GM20000 (cell line): ENCODE measurements around the gene CMC1.
"Not testable (repeated sequence)": the region's sequence is repeated elsewhere in the genome, so short reads cannot be mapped to it uniquely, and the experiment has no call there.

Experiments
- DNase-seq: peaks from one replicate; pipeline ENCODE4 v3.0.0; 2012; ENCODE audit warnings: low spot score
- CTCF ChIP-seq: IDR thresholded peaks from 2 replicates; pipeline ENCODE4 v1.5.1; 2012; ENCODE audit warnings: mild to moderate bottlenecking, control low read depth; ENCODE audit errors: extremely low read depth, missing control alignments

CMC1 gene

GRCh38 chr3:28268989-28269388 lies 27.6 kb downstream of the CMC1 start:
- no peak for DNase-seq
- TF ChIP-seq CTCF: no peak

- DNase-seq: not testable (repeated sequence)
Observed at GRCh38 chr3:28269884-28270283, 28.5 kb downstream of the CMC1 start.

GRCh38 chr3:28273837-28274236 lies 32.4 kb downstream of the CMC1 start:
- no peak for DNase-seq
- TF ChIP-seq CTCF: no peak

GRCh38 chr3:28278918-28279317 lies 37.5 kb downstream of the CMC1 start:
- DNase-seq: no peak
- no peak for TF ChIP-seq CTCF

GRCh38 chr3:28279770-28280169 lies 38.4 kb downstream of the CMC1 start:
- no peak for DNase-seq

GRCh38 chr3:28280781-28281180 lies 39.4 kb downstream of the CMC1 start:
- TF ChIP-seq CTCF: no peak
- DNase-seq: no peak

More at GRCh38 chr3:28279770-28280169, 38.4 kb downstream of the CMC1 start:
- no peak for TF ChIP-seq CTCF

- peak; percentile 17 for DNase-seq
- TF ChIP-seq CTCF: peak; percentile 28
Observed at GRCh38 chr3:28286595-28286994, 45.2 kb downstream of the CMC1 start.

- no peak for DNase-seq
Observed at GRCh38 chr3:28287046-28287445, 45.6 kb downstream of the CMC1 start.

More at GRCh38 chr3:28287046-28287445, 45.6 kb downstream of the CMC1 start:
- TF ChIP-seq CTCF: no peak
